HepG2 (cell line): ENCODE measurements around the gene GGA1. TPM values are rescaled to one million over a fixed set of nuclear protein-coding genes. Genes with fewer than 3 reads are reported as not detected.

Experiments
- DNMT1 ChIP-seq: sonication (generic); formaldehyde crosslinking; IDR thresholded peaks from 2 replicates; pipeline ENCODE4 v1.5.1; 2020; ENCODE audit warnings: mild to moderate bottlenecking, missing genetic modification reagents
- DPF2 ChIP-seq: sonication (generic); formaldehyde crosslinking; IDR thresholded peaks from 2 replicates; pipeline ENCODE4 v1.4.0; 2020; ENCODE audit warnings: mild to moderate bottlenecking, low read depth, missing genetic modification reagents, borderline replicate concordance
- GABPB1 ChIP-seq: IDR thresholded peaks from 2 replicates; pipeline ENCODE4 v1.6.1; 2016; ENCODE audit warnings: mild to moderate bottlenecking, missing genetic modification reagents, moderate library complexity, missing compliant biosample characterization
- GPN1 ChIP-seq: sonication (generic); formaldehyde crosslinking; IDR thresholded peaks from 2 replicates; pipeline ENCODE4 v1.5.1; 2020; ENCODE audit warnings: missing genetic modification reagents, borderline replicate concordance
- KLF16 ChIP-seq, 2 experiments: sonication (generic) in 1 of 2; formaldehyde crosslinking in 1 of 2; IDR thresholded peaks; 2 replicates each; pipeline versions ENCODE4 v1.6.1 to v1.8.0; 2016 to 2023; ENCODE audit warnings: missing genetic modification reagents in 2 of 2, missing compliant biosample characterization in 1 of 2
- MEIS1 ChIP-seq: sonication (generic); formaldehyde crosslinking; IDR thresholded peaks from 2 replicates; pipeline ENCODE4 v1.9.0; 2021; ENCODE audit warnings: mild to moderate bottlenecking, missing genetic modification reagents, moderate library complexity, borderline replicate concordance
- SRSF4 ChIP-seq: fragments of 200-400 bp; formaldehyde crosslinking; IDR thresholded peaks from one replicate; pipeline ENCODE4 v1.6.1; 2018; ENCODE audit warnings: mild to moderate bottlenecking, low read depth, low read length, moderate library complexity; ENCODE audit not compliant: poor library complexity, severe bottlenecking
- ZFP82 ChIP-seq: sonication (generic); formaldehyde crosslinking; IDR thresholded peaks from 2 replicates; pipeline ENCODE4 v1.5.1; 2020; ENCODE audit warnings: mild to moderate bottlenecking, missing genetic modification reagents, borderline replicate concordance
- ZNF703 ChIP-seq: sonication (generic); formaldehyde crosslinking; IDR thresholded peaks from 2 replicates; pipeline ENCODE4 v1.5.1; 2020; ENCODE audit warnings: missing genetic modification reagents, mild to moderate bottlenecking, moderate library complexity, borderline replicate concordance
- polyA plus RNA-seq, 8 experiments: library from polyadenylated mRNA; depleted of rRNA in 3 of 8; stranded (reverse) in 7 of 8; unstranded in 1 of 8; fragments of >200 nt; fragmentation: Illumina TruSeq in 4 of 8; extraction: Trizol in 4 of 8; gene quantifications; 2 replicates each; pipeline versions ENCODE4 v1.2.1 to v1.2.3, GENCODE V29; 2011 to 2016; ENCODE audit warnings: low read depth in 4 of 8, missing spikeins in 1 of 8, mixed read lengths in 1 of 8; ENCODE audit not compliant: insufficient read depth in 1 of 8
- total RNA-seq, 5 experiments: library from RNA; depleted of rRNA; stranded (reverse); fragments of >200 nt; fragmentation: Illumina TruSeq; extraction: Trizol; gene quantifications; 2 replicates each; pipeline ENCODE4 v1.2.3, GENCODE V29; 2016; ENCODE audit warnings: low read depth in 1 of 5
- TF ChIP-seq, protein P1 (sequence below): sonication (generic); formaldehyde crosslinking; IDR thresholded peaks from 2 replicates; pipeline ENCODE4 v1.4.0; 2020; ENCODE audit warnings: missing genetic modification reagents
- TF ChIP-seq, protein P2 (sequence below): sonication (generic); formaldehyde crosslinking; IDR thresholded peaks from 2 replicates; pipeline ENCODE4 v1.4.0; 2020; ENCODE audit warnings: missing genetic modification reagents, mild to moderate bottlenecking, borderline replicate concordance
- TF ChIP-seq, protein P3 (sequence below): sonication (generic); formaldehyde crosslinking; IDR thresholded peaks from 2 replicates; pipeline ENCODE4 v1.4.0; 2020; ENCODE audit warnings: mild to moderate bottlenecking, missing genetic modification reagents
- TF ChIP-seq, protein P4 (sequence below): IDR thresholded peaks from 2 replicates; pipeline ENCODE4 v1.6.1; 2016; ENCODE audit warnings: low read depth
- TF ChIP-seq, protein P5 (sequence below): sonication (generic); formaldehyde crosslinking; IDR thresholded peaks from 2 replicates; pipeline ENCODE4 v1.8.0; 2022; ENCODE audit warnings: mild to moderate bottlenecking, missing genetic modification reagents, borderline replicate concordance
- TF ChIP-seq, protein P6 (sequence below): sonication (generic); formaldehyde crosslinking; IDR thresholded peaks from 2 replicates; pipeline ENCODE4 v1.5.0; 2020; ENCODE audit warnings: mild to moderate bottlenecking, missing genetic modification reagents

The GGA1 gene
- total and polyA plus RNA-seq, 2 of the 13 experiments (the other 11 are each of a cell fraction or from before 2014, with no cell fraction given), result 29.1 to 87.2 TPM

DNA sequence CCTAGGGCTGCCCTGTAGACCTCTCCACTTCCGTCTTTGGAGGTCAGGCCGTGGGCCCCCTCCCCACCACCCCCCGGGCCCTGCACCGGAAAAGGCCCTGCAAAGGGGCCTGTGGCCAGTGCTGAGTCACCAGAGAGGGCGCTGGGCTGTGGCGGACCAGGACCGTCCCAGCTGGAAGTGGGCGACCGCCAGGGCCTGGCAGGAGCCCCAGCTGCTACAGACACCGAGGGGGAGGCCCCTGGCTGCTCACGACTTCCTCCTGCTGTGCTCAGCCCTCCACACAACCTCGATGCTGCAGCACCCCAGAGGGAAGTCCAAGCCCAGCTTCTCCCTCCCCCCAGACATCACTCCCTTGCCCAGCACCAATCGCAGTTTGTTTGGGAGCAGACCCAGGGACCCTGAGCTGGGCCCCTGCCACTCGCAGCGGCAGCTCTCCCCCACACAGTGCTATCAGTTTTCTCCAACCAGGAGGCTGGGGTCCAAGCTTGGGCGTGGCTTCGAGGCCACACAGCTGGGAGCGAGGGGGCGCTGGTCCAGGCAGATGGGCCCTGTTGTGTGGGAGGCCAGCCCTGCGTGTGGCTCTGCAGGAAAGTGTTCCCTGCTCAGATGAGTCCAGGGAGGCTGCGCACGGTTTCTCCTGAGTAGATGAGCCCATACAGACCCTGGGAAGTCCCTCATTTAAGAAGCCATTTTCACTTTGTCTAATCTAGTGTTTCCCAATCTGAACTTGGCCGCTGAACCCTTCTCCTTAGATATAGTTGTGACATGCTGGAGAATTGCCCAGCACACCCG, 25.2 kb downstream of the GGA1 start (continued):
- no peak for TF ChIP-seq SRSF4
- TF ChIP-seq ZNF703 (CRISPR knock-in tag), result no peak
- TF ChIP-seq, protein P1, sequence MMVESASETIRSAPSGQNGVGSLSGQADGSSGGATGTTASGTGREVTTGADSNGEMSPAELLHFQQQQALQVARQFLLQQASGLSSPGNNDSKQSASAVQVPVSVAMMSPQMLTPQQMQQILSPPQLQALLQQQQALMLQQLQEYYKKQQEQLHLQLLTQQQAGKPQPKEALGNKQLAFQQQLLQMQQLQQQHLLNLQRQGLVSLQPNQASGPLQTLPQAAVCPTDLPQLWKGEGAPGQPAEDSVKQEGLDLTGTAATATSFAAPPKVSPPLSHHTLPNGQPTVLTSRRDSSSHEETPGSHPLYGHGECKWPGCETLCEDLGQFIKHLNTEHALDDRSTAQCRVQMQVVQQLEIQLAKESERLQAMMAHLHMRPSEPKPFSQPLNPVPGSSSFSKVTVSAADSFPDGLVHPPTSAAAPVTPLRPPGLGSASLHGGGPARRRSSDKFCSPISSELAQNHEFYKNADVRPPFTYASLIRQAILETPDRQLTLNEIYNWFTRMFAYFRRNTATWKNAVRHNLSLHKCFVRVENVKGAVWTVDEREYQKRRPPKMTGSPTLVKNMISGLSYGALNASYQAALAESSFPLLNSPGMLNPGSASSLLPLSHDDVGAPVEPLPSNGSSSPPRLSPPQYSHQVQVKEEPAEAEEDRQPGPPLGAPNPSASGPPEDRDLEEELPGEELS (CRISPR knock-in tag), result no peak
- TF ChIP-seq, protein P2, sequence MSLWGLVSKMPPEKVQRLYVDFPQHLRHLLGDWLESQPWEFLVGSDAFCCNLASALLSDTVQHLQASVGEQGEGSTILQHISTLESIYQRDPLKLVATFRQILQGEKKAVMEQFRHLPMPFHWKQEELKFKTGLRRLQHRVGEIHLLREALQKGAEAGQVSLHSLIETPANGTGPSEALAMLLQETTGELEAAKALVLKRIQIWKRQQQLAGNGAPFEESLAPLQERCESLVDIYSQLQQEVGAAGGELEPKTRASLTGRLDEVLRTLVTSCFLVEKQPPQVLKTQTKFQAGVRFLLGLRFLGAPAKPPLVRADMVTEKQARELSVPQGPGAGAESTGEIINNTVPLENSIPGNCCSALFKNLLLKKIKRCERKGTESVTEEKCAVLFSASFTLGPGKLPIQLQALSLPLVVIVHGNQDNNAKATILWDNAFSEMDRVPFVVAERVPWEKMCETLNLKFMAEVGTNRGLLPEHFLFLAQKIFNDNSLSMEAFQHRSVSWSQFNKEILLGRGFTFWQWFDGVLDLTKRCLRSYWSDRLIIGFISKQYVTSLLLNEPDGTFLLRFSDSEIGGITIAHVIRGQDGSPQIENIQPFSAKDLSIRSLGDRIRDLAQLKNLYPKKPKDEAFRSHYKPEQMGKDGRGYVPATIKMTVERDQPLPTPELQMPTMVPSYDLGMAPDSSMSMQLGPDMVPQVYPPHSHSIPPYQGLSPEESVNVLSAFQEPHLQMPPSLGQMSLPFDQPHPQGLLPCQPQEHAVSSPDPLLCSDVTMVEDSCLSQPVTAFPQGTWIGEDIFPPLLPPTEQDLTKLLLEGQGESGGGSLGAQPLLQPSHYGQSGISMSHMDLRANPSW, result peak; percentile 37; the same call in 1 of the 2 replicates
- TF ChIP-seq, protein P3, sequence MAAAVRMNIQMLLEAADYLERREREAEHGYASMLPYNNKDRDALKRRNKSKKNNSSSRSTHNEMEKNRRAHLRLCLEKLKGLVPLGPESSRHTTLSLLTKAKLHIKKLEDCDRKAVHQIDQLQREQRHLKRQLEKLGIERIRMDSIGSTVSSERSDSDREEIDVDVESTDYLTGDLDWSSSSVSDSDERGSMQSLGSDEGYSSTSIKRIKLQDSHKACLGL, result peak; percentile 57; the same call in 1 of the 2 replicates
- TF ChIP-seq, protein P4, sequence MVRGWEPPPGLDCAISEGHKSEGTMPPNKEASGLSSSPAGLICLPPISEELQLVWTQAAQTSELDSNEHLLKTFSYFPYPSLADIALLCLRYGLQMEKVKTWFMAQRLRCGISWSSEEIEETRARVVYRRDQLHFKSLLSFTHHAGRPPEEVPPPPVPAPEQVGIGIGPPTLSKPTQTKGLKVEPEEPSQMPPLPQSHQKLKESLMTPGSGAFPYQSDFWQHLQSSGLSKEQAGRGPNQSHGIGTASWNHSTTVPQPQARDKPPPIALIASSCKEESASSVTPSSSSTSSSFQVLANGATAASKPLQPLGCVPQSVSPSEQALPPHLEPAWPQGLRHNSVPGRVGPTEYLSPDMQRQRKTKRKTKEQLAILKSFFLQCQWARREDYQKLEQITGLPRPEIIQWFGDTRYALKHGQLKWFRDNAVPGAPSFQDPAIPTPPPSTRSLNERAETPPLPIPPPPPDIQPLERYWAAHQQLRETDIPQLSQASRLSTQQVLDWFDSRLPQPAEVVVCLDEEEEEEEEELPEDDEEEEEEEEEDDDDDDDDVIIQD (CRISPR knock-in tag), result no peak
- no peak for TF ChIP-seq MEIS1 (CRISPR knock-in tag)
- TF ChIP-seq DNMT1, result no peak
- no peak for TF ChIP-seq ZFP82 (CRISPR knock-in tag)
- TF ChIP-seq, protein P5, sequence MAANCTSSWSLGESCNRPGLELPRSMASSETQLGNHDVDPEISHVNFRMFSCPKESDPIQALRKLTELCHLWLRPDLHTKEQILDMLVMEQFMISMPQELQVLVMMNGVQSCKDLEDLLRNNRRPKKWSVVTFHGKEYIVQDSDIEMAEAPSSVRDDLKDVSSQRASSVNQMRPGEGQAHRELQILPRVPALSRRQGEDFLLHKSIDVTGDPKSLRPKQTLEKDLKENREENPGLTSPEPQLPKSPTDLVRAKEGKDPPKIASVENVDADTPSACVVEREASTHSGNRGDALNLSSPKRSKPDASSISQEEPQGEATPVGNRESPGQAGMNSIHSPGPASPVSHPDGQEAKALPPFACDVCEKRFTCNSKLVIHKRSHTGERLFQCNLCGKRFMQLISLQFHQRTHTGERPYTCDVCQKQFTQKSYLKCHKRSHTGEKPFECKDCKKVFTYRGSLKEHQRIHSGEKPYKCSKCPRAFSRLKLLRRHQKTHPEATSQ (CRISPR knock-in tag), result no peak
- peak; percentile 87 for TF ChIP-seq GABPB1 (CRISPR knock-in tag)
- no peak for TF ChIP-seq GPN1
- 0 out of 2 replicates have a peak, but pooled peaks have one; percentile 32 for TF ChIP-seq DPF2 (CRISPR knock-in tag)
- peak in 1 of 2 experiments; percentile 54; a peak in 1 of 4 replicates for TF ChIP-seq KLF16 (CRISPR knock-in tag; IDR thresholded peaks at IDR 0.05)
- TF ChIP-seq, protein P6, sequence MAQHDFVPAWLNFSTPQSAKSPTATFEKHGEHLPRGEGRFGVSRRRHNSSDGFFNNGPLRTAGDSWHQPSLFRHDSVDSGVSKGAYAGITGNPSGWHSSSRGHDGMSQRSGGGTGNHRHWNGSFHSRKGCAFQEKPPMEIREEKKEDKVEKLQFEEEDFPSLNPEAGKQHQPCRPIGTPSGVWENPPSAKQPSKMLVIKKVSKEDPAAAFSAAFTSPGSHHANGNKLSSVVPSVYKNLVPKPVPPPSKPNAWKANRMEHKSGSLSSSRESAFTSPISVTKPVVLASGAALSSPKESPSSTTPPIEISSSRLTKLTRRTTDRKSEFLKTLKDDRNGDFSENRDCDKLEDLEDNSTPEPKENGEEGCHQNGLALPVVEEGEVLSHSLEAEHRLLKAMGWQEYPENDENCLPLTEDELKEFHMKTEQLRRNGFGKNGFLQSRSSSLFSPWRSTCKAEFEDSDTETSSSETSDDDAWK, result no peak
